Suppressor macrophage treated with lipopolysaccharide for 4 hours (primary cell): ENCODE data around the gene TGFBRAP1.
"Not testable (repeated sequence)": the region's sequence is repeated elsewhere in the genome, so short reads cannot be mapped to it uniquely, and the experiment has no call there.

Experiments used
- DNase-seq: peaks from one replicate; pipeline ENCODE4 v3.0.0-alpha.2; 2020

Gene TGFBRAP1

DNA sequence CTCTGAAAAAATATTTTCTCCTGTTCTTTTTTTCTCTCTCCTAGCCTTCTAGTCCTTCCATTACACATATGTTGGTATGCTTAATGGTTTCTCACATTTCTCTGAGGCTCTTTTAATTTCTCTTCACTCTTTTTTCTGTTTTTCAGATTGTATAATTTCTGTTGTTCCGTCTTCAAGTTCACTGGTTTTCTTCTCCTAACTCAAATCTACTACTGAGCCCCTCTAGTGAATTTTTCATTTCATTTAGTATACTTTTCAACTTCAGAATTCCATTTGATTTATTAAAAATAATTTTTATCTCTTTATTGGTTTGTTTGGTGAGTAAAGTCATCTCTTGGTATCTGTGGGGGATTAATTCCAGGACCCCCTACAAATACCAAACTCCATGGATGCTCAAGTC lies 27.6 kb upstream of the TGFBRAP1 start:
- DNase-seq, result no peak

DNA sequence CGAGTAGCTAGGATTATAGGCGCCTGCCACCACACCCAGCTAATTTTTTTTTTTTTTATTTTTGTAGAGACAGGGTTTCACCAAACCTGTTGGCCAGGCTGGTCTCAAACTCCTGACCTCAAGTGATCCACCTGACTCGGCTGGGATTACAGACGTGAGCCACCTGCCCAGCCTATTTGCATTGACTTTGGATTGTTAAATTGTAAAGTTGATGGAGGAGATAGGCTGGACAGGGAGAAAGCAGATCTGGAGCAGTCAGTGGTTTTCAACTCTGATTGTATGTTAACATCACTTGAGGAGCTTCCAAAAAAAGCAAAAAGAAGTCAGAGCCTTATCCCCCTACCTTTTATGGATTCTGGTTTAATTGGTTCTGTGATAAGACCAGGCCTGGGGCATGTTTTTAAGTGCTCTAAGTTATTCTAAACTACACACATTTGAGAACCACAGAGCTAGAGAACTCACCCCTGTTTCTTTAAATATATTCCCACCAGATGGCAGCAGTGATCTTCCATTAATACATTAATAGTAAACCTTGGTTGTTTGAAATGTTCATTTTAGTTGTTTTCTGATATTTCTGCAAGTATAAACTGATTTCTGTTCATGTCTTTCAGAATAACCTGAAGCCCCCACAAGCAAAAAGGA lies 15.3 kb upstream of the TGFBRAP1 start:
- DNase-seq, result peak; percentile 43

DNA sequence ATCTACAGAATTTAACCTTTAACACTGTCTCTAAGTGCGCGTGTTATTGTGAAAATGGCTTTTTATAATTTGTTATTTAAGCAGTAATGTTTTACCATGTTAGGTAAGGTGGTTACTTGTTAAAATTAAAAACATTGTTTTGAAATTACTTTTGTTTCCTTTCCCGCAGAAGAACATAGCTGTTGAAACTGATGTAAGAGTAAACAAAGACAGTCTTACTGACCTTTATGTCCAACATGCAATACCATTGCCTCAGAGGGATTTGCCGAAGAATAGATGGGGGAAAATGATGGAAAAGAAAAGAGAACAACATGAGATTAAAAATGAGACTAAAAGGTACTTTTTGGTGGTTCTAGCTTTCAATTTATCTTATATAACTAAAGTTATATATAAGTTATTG lies 9.9 kb upstream of the TGFBRAP1 start:
- no peak for DNase-seq

DNA sequence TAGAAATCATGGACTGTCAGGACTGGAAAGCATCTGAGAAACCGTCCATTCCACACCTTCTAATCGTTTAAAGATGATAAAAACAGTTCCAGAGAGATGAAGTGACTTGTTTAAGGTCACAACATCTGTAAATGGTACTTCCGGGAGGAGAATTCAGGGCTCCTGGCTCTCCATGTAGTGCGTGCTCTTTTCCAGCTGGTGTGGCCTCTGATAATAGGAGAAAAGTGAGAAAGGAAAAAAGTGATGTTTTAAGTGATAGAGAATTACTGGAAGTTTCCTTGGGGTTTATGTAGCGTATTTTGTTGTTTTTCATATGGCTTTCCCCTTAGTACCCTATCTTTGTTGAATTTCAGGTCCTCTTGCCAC lies 8.5 kb upstream of the TGFBRAP1 start:
- DNase-seq, result peak; percentile 28

DNA sequence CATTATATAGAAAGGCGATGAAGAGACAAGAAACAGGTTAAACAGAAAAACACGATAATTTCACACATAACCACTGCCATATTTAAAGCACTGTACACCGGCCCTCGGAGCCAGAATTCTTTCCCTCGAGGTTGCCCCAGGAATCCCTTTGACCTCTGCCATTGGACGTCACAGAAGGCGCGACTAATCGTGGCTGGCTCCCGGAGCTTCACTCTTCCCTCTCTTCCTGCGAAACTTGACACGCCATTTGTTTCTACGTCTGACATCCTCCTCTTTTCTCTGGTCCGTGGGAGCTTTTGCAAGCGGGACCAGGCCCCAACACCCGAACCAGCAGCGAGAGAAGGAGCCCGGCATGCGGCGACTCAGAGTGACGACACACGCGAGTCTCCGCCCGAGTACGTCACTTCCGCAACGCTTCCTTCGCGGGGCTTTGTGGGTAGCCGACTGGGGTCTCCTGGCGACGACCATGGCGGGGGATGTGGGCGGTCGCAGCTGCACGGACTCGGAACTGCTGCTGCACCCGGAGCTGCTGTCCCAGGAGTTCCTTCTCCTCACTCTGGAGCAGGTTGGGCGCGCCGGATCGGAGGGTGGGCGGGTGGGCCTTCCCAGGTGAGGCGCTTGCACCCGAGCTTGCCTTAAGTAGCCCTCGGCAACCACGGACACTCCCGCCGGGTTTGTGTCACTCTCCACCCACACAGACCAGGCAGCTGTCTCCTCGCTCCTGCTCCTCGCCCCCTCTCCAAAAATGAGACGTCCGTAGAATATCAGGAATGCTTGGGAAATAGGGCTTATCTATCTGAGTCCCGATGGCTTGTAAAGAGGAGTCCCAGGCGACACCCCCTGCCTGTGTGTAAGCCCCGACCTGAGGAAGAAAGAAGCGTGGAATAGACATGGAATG lies 7.8 kb upstream of the TGFBRAP1 start, which contains the start of gene C2orf49:
TSS of gene C2orf49 (plus strand) at position 419 of the 898 bp plus-strand sequence. CDS start at position 467, 48 bp downstream.
- DNase-seq, result peak; percentile 92

DNA sequence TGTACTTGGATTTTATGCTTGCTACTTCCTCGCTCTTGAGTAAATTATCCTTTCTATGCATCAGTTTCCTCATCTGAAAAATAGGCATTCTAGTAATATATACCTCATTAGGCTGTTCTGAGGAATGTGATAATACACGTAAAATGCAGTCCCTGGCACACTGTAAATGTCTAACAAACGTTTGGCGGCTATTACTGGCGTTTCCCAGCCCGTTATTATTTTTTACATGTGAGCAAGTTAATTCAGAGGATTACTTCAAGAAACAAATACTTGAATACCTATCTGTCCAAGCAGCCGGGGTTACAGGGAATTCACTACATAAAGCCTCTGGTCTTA lies 7.2 kb upstream of the TGFBRAP1 start:
- DNase-seq, result no peak

DNA sequence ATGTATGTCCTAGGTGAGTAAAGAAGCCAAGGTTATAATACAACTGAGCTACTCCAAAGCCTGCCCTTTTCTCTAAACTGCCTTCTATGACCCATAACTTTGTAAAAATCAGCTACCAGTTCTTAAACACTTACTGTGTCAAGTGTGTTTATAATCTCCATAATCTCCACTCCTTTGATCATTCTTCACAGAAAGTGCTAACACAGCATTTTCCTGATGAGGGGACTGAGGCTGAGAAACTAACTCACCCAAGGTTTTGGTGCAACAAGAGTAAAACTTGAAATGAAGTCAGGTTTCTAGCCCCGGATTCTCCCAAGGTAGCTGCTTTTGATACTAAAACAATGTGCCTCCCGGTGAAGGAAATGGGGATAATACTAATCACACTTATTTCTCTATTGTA lies 5.9 kb upstream of the TGFBRAP1 start:
- no peak for DNase-seq

DNA sequence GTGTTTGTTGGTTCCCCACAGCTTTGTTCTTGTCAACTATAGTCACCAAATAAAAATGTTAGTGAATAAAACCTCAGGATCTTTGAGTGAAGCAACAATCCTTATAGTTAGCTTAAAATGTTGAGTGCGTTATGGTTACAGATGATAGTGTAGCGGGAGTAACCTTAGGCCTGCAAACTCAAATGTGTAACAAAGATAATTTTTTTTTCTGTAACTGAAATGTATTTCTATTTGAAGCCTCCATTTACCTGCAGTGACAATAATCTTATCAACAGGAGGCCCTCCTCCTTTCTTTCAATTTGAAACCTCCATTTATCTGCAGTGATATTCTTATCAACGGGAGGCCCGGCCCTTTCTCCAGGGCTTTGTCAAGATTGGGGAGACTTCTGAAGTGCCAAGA lies 4.7 kb upstream of the TGFBRAP1 start:
- no peak for DNase-seq

DNA sequence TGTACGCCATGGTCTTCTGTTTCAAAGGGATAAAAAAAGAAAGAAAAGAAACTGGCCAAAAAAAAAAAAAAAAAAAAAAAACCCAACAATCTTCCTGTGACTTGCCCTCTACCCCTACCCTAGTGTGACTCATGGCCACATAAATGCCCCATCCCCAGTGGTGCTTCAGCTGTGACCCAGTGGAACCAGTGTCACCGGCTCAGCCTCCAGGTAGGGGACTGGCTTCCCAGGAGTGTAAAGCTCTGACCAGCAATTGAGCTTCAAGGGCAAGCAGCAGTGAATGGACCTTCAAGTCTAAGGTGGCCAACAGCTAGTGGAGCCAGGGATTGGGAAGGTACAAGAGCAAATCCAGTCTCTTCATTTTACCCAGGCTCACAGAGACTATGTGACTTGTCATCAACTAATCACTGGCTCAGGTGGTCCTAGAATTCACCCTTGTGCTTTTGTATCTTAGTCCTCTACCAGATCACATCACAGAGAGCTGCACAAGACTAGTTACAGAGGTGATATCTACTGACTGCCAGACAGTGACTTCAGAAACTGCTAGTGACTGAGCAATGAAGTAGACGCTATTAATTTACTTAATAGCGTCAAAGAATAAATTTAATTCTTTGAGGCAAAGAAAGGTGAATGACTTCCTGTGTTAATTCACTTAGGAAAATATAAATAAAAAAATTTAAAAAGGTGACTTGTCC lies 1.3 kb upstream of the TGFBRAP1 start:
- no peak for DNase-seq

DNA sequence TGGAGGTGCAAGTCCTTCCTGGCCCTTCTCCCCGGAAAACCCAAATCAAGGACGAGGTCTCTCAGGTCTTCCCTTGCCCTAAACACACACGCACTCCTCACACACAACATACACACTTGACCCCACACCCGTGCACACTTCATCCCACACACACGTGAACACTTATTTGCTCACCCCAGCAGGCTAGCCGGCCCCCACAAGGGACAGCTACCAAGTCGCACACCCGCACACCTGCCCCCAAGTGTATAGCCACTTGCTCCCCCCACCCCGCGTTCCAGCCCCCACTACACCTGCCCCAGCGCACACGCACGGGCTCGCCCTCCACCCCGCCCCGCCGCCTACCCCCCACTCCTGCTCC lies 359 bp downstream of the TGFBRAP1 start:
- DNase-seq, result no peak

DNA sequence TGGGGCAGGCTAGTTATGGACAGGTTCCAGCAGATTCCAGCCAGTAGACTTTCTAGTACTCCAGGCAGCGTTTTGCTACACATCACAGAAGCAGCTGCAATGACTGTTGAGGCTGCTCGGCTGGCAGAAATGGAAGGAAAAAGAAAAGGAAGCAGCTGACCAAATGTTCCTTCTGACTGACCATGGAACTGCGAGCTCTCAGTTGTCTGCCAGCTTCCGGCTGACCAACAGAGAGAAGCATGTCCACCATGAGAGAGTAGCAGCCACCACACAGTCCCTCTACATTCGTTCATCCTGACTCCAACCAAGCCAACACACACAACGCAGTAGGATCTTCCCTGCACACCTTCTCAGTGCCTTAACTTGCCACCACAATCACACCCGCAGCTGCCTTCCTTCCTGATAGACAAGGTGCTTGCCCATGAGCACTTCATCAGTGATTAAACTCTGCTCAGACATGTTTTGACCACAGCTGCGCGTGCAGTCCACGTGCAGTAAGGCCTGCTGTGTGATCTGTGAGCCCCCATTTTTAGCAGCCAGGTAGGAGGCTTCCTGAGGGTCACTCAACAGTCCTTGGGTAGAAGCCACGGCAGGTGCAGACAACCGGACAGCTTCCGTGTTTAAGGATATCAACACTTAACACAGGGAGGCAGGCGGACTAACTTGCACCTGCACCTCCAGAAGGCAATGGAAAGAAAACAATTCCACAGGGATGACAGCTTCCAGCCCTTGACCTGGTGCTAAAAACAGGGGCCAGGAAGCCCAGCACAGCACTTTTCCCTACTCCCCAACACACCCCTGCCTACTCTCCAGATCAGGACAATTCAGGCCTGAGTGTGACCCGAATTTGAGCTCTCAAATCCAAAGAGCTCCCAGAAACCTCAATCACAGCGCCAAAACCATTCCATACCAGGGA lies 996 bp downstream of the TGFBRAP1 start:
- DNase-seq, result peak; percentile 36

DNA sequence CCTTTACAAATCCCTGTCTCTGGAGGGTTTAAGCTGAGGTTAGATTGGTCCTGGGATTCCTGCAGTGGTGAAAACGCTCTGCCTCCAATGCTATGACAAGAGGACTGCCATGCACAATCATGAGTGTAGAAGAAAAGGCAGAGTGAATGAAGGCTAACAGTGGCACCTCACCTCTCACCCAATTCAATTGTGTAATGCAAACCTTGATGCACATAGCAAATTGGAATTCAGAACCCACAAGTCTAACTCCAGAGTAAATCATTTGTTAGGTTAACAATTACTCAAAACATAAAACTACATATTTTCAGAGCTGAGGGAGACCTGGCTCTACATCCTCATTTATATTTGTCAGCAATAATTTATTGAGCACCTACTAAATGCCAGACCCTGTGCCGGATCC lies 1.8 kb downstream of the TGFBRAP1 start:
- DNase-seq, result no peak

DNA sequence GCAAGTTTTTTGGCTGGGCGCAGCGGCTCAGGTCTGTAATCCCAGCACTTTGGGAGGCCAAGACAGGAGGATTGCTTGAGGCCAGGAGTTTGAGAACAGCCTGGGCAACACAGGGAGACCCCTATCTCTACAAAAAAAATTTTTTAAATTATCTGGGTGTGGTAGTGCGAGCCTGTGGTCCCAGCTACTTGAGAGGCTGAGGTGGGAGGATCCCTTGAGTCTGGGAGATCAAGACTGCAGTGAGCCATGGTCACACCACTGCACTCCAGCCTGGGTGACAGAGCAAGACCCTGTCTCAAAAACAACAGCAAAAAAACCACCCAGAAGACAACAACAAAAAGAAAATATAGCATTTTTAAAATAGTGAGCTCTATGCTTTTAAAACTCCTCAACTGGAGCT lies 2.3 kb downstream of the TGFBRAP1 start:
- DNase-seq, result not testable (repeated sequence)

DNA sequence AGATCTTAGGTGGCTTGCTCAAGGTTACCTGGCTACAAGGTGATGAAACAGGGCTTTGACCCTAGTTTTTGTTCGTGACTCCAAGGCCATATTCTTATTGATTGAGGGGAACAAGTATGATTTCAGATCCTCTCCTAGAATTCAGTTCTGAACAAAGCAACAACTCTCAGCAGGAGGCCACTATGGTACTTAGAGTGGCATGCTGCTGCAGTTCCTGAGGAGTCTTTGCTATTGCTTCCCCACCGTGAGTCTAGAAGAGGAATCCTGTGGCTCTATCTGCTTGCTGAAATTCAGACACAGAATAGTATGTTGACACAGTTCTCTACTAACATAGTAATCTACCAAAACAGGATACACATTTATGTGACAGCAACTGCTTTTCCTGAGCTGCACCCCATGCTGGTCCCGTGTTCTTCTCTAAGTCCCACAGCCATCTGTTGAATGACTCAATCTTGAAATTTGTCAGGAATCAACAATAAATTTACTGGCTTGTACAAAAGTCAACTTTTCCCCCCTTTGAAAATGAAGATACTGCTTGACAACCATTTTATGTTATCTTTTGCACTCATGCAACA lies 4.1 kb downstream of the TGFBRAP1 start:
- peak; percentile 9 for DNase-seq

DNA sequence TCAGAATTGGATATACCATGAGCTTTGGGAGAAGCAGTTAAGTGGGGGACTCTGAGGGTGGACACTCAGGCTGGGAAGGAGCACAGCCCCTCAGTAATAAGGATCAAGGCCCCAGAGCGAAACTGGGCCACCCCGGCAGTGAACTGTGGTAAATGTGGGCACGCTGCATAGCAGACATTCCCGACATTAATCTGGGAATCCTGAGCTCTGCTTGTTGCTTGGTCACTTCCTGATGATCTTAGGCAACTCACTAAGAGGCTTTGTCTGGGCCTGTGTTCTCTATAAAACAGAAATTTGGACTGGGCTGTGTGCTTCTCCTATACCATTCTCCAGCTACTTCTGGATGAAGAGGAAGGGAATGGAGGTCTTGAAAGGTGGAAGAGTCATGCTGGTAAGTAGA lies 4.8 kb downstream of the TGFBRAP1 start:
- DNase-seq, result no peak

DNA sequence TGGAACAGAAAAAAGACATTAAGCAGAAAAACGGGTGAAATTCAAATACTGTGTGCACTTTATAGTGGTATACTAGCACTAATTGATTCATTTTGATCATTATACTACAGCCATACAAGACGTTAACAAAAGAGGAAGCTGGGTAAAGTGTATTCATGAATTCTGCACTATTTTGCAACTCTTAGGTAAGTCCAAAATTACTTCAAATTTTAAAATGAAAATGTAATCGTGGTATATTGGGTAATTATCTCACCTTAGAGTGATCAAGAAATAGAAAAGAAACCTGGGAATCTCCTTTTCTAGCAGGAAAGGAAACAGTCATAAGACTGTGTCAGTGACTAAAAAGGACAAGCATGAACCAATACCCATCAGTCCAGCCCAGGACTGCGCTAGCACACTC lies 5.4 kb downstream of the TGFBRAP1 start:
- peak; percentile 13 for DNase-seq

DNA sequence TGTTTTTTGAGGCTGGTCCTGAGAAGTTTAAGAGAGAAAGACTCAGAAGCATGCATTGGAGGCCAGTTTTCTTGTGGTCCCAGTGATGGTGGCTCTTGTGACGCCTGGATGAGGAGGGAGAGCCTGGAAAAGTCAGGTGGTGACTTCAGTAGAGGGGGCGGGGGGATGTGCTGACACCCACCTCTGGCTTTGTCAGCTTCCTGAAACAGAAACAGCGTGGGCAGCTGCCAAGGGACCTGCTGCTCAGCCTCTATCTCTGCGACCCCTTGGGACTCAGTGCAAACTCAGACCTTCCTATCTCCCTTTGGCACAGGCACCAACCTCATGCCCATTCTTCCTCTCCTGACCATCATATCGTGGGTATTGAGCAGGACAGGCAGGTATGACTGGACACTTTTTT lies 6.4 kb downstream of the TGFBRAP1 start:
- DNase-seq, result peak; percentile 15

DNA sequence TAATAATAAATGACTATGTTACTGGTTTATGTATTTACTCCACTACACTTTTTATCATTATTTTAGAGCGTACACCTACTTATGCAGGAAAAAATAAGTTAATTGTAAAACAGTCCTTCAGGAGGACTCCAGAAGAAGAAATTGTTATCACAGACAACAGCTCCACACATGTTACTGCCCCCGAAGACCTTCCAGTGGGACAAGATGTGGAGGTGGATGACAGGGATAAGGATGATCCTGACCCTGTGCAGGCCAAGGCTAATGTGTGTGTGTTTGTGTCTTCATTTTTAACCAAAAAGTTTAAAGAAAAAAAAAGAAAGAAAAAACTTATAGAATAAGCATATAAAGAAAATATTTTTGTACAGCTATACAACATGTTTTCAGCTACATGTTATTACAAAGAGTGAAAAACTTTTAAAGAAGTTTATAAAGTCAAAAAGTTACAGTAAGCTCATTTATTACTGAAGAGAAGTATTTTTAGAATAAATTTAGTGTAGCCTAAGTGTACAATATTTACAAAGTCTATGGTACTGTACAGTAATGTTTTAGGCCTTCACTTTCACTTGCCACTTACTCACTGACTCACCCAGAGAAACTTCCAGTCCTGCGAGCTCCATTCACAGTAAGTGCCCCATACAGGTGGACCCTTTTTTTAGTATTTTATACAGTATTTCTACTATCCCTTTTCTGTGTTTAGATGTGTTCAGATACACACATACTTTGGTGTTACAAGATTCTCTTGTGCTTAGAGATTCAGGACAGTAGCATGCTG lies 7.5 kb downstream of the TGFBRAP1 start:
- no peak for DNase-seq

DNA sequence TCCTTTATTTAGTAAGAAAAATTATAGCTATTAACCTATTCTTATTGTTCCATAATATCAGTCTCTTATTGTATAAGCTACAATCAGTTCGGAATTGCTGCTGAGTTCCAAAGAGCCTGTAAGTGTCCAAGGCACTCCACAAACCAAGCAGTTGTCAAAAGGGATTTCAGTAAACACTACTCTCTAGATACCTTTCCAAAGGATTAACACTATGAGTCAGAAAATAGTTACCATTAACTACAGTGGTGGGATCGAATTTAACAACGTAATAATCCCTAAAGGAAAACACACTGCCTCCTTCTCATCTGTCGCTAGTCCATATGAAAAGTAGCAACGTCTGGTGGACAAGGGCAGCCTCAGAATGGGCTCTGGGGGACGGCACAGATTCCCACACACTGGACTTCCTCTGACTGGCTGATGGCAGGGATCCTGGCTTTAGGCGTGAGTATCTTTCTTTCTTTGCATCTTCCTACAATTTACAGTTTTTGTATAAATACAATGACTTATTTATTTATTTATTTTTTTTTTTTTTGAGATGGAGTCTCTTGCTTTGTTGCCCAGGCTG lies 8.8 kb downstream of the TGFBRAP1 start:
- no peak for DNase-seq

DNA sequence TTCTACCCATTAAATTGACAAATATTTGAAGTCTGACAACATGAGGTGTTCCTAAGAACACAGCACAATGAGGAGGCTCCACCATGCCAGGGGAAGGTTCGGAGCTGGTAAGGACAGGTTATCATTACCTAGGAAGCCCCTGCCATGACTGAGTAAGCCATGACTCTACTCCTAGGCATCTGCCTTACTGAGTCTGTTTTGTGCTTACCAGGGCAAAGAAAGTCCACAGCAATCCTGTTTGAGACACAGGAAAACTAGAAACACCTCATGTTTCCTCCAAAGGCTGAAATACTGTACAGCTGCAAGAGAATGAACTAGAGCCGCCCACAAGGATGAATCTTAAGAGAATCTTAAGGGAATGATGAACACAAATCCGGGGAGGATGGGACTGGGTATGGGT lies 11.6 kb downstream of the TGFBRAP1 start:
- DNase-seq, result no peak

DNA sequence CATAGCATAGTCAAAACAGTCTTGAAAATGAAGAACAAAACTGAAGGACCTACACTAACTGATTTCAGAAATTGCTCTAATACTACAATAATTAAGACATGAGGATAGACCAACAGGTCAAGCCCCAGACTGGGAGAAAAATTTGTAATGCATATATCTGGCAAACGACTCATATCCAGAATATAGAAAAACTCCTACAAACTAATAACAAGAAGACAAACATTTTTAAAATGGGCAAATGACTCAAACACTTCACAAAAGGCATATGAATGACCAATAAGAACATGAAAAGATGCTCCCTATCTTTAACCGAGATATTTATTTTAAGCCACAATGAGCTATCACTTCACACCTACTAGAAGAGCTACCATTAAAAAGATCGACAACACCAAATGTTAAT lies 14.2 kb downstream of the TGFBRAP1 start:
- DNase-seq, result no peak
